ENCODE results near the gene FREM2.

The FREM2 gene

GRCh38 chr13:38688674-38689073 is 1.8 kb downstream of the FREM2 start:
- no peak for DNase-seq

- DNase-seq: no peak
These were observed 3.4 kb downstream of the FREM2 start for GRCh38 chr13:38690231-38690630.

DNA sequence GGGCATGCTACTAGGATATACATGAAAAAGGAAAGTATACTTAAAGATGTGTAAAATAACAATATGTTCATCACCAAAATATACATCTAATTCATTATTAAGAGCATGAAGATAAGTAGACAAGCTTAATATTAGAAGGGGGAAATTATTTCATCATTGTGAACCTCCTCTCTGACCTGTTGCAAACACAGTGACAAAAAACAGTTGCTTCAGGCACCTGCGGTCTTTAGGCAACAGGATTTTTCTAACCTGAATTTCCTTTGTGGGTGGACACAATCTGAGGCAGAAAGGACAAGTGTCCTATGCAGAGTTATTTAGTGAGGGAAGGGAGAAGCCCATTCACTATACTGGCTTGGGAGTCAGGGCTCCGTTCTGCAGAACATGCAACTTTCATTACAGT is 6.3 kb downstream of the FREM2 start:
- DNase-seq: no peak

- DNase-seq: no peak
These were observed 6.8 kb downstream of the FREM2 start for GRCh38 chr13:38693641-38694040.

DNA sequence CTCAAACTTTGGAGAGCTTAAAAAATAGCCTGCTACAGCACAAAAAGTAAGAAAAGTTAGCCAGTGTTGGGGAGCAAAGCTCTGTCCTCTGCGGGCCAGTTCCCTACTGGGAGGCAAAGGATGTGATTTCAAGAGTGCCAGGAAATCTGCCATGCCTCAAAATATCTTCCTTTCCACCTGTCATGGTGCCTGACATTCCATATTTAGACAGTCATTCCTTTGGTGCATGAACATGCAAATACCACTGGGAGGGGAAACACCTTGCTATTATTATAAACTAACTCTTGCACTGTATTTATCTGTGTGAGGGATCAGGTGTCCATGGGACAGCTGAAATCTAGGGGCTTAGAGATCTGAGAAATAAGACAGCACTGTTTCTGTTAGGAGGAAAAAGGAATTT is 10.3 kb downstream of the FREM2 start:
- no peak for DNase-seq

DNA sequence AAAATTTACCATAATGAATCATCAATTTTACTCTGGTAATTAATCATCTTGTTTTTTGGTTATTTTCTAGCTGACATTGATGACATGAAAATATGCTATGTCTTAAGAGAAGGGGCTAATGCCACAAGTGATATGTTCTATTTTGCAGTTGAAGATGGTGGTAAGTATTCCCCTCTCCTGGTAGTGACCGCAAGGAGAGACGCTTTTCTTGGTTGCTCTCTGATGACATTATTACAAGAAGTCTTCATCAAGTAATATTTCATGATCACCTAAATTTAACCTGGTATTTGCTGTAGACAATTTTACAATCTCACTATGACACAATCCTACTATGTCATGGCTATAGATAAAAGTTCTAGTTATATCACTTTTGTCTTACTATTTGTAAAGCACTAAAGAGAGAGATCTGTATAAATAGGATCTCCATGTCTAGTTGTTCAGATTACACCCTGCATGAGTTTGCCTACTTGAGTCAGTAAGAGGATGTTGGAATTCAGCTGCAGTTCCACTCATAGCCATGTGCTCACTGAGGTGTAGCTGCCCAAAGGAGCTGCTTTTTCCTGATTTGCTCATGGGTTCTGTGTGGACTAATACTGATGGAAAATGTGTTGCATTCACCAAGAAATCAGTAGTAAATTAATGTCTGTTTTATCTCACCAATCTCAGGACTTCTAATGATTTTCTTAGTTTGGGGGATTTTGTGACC is 10.9 kb downstream of the FREM2 start:
- DNase-seq: no peak

DNA sequence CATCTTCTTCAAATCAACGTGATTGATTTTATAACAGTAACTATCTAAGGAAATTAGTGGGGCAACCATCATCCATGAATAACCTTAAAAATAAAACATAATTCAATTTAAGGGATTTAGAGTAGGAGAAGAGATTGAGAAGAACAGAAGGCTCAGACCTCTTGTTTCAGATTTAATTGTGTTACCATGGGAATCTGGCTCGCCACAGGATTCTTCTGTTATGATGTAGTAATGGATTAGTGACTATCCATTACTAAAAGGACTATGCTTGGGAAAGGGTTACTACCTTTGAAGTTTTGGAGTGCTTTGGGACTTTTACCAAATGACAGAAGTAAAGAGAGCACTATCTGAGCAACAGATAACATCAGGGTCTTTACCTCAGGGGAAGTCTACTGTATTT is 13.2 kb downstream of the FREM2 start:
- DNase-seq: no peak

GRCh38 chr13:38702669-38703068 is 15.8 kb downstream of the FREM2 start:
- no peak for DNase-seq

GRCh38 chr13:38703255-38703654 is 16.4 kb downstream of the FREM2 start:
- DNase-seq: no peak

DNA sequence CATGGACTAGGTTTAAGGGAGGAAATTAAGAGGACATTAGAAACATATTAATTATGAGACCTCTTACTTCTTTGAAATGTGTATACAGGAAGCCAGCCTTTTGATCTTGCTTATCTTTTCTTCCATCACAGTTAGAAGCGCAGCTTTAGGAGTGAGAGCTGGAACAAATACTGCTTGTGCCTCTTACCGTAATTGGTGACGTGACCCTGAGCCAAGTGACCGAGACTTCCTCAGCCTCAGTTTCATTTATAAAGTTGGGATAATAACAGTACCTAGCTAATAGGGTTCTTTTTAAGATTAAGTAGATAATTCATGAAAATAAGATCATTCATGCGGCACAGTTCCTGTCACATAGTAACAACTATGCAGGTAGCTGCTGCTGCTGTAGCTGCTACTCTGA is 18.5 kb downstream of the FREM2 start:
- DNase-seq: no peak

DNA sequence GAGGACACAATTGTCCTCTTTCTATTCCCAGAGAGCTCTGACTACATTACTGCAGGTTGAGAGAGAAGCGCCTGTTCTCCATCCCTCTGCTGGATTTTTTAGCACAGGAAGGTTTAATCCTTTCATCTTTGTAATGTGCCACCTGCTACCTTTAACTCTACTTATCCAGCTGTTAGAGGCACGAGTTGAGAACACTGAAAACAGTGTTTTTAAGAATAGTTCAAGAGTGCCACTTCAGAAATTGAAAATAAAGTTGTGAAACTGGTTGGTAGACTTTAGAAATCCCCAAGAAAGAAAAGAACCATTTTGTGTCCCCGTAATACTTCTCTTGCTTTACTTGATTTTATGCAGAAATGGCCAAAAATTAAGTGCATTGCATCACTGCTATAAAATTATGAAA is 20.6 kb downstream of the FREM2 start:
- DNase-seq: no peak

DNA sequence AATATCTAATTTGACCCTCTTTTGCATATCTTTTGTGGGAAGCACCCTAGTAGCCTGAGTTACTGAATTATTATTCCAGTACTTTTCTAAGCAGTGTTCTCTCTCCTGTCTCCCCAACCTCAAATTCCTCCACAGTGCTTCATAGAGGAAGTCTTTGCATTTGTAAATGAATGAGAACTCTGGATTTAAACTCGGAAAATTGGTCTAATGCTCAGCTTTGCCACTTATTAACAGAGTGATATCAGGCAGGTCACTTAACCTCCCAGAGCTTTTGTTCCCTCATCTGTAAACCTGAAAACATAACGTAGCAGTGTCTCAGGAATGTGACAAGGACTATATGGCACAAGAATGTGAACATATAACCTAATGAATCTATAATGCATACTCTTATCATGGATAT is 26.2 kb downstream of the FREM2 start:
- DNase-seq: no peak

GRCh38 chr13:38718374-38718773 is 31.5 kb downstream of the FREM2 start:
- no peak for DNase-seq

DNA sequence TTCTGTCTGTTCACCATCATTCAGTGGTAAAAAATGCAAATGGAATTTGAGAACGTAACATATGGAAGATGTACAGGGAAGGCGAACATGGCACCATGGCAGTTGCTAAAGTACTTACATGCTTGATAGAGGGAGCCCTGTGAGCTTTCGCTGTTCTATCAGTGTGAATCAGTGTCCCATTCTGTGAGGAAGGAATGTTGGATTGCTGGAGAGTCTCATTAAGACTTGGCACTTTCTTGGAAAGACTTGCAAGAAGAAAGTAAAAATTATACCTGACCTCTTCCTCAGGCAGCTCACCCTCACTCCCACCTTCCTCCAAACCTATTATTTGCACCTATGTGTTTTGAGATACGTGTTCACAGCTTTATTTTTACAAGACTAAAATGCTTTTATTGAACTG is 43.5 kb downstream of the FREM2 start:
- no peak for DNase-seq

GRCh38 chr13:38733146-38733545 is 46.3 kb downstream of the FREM2 start:
- DNase-seq: no peak

- no peak for DNase-seq
These were observed 49.0 kb downstream of the FREM2 start for GRCh38 chr13:38735665-38736440.

DNA sequence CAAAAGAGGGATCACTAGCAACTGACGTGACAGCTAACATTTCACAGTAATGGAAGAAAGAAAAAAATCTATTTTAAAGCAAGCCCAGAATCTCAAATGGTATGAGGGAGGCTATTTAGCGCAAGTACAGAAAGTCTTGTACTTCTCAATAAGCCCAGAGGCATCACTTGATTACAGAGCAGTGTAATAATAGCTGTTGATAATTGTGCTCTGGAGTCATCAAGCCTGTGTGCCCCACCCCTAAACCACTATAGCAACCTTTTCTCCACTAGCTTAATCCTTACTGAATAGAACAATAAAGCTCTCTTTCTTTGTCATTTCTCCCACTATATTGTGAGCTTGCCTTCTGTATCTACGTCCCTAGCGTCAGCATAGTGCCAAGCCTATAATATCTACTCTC is 56.6 kb downstream of the FREM2 start:
- DNase-seq: no peak

DNA sequence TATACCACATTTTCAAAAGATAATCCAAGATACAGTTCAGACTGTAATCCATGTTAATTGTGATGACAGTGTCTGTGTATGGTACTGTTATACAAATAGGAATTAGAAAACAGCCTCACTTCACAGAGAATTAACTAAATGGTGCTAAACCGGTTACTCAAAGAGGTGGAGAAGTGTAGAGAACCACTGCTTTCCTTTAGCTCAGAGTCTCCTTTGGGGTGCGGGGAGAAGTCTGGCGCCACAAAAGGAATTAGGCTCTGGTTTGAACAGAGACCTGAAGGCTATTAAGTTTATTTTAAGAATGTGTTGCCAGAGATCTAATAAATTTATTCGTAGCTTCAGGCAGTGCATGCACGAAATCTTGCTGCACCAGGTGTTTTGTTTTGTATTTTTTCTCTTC is 65.8 kb downstream of the FREM2 start:
- DNase-seq: no peak

- no peak for DNase-seq
These were observed 67.0 kb downstream of the FREM2 start for GRCh38 chr13:38753878-38754277.

GRCh38 chr13:38755793-38756192 is 68.9 kb downstream of the FREM2 start:
- no peak for DNase-seq

DNA sequence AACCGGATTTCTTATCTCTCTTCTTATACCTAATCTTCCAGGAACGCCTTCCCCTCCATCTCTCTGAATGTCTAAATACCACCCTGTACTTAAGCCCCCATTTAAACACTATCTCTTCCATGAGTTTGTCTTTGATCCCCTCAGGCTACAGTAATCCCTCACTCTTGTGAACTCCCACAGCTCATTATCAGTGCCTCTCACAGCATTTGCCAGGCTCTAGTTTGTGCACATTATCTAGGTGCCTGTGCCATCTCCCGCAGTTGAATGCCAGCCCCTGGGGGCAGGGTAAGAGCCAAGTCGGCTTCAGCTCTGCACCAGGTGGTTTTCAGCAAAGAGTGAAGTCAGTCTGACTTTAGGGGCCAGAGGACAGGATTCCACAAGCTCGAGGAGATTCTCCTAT is 71.4 kb downstream of the FREM2 start:
- DNase-seq: no peak

DNA sequence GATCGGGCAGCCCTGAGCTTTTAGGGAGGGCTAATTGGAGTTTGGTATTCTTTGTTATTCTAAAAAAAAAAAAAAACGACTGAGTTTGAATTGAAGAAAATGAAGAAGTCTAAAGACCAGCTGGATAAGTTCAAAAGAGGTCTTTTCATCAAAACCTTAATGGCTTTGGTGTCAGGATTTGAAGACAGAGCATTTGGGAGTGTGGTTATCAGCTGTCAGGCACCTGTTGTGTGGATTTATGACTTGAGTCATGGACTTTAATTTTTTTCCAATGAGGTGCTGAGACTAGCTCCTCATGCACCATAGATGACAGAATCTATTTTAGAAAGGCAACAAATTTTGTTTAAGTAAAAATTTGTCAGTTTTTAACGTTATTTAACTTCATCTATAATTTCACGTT is 72.5 kb downstream of the FREM2 start:
- DNase-seq: no peak

DNA sequence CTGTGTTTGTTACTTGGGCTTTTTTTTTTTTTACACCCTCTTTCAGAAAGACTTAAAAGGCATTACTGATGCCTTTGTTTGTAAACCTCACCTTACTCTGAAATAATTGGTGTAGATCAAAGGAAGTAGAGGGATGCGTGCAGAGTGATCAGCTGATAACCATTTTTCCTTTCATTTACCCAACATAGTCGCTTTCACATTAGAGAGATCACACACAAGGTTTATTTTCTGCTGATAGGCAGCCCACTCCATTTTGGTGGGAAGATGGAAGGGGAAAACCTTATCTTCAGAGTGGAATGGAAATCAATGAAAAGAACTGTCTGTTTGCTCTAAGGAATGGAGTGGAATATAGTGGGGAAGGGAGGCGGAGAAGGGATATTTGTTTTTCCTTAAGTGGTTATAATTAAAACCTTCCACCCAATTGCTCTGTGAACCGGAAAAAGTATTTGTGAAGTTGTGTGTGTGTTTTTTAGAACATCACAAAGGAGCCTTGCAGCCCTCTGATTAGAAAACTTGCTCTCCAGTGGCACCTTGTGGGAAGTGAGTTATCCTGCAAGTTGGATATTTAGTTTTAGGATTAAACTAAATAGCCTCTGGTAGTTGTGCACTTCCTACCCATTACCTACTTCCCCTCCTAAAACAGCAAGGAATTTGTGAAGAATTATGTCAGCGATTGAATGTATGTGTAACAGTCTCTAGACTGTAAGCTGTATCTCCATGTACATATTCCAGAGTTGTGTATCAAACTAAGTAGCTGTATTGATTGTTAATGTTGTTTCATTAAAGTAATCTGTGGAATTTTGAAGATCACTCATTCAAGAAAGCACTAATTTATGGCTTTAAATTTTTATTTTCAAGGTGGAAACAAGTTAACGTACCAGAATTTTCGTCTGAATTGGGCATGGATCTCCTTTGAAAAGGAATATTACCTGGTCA is 76.8 kb downstream of the FREM2 start:
- DNase-seq: no peak

GRCh38 chr13:38766799-38767198 is 79.9 kb downstream of the FREM2 start:
- DNase-seq: no peak

Data from stimulated activated CD4-positive, alpha-beta T cell treated with anti-CD3 and anti-CD28 coated beads, Interleukin-2, amount 100 ng/mL, for 48 hours (primary cell).